Loucy (cell line): ENCODE results near the gene LYRM4.

Source experiments
- H2AFZ ChIP-seq: fragments of 200-600 bp; sonication (generic); 2 replicates; pipeline ENCODE4 v1.6.0; 2016; ENCODE audit warnings: antibody characterized with exemption, mild to moderate bottlenecking, low read length, moderate library complexity
- H3F3A ChIP-seq: fragments of 200-600 bp; 2 replicates; pipeline ENCODE4 v1.6.0; 2016; ENCODE audit warnings: antibody characterized with exemption, low read depth, mild to moderate bottlenecking
- H3K27me3 ChIP-seq: fragments of 200-600 bp; sonication (generic); 2 replicates; pipeline ENCODE4 v1.6.1; 2014; ENCODE audit warnings: low read length, mild to moderate bottlenecking; ENCODE audit not compliant: insufficient read depth, poor library complexity, severe bottlenecking
- H3K36me3 ChIP-seq: fragments of 200-600 bp; sonication (generic); 2 replicates; pipeline ENCODE4 v1.6.1; 2016; ENCODE audit warnings: low read length; ENCODE audit not compliant: insufficient read depth
- H3K4me1 ChIP-seq: fragments of 200-600 bp; sonication (generic); 2 replicates; pipeline ENCODE4 v1.5.1; 2014; ENCODE audit warnings: low read length, mild to moderate bottlenecking; ENCODE audit not compliant: insufficient read depth, poor library complexity, severe bottlenecking
- H3K4me2 ChIP-seq: fragments of 200-600 bp; sonication (generic); 2 replicates; pipeline ENCODE4 v1.6.0; 2014; ENCODE audit warnings: antibody characterized with exemption, low read length, low read depth, mild to moderate bottlenecking; ENCODE audit not compliant: poor library complexity, severe bottlenecking
- H3K4me3 ChIP-seq: fragments of 200-600 bp; sonication (generic); 2 replicates; pipeline ENCODE4 v1.5.1; 2014; ENCODE audit warnings: low read length, mild to moderate bottlenecking, mixed read lengths; ENCODE audit not compliant: poor library complexity, severe bottlenecking
- H3K79me2 ChIP-seq: fragments of 200-600 bp; sonication (generic); 2 replicates; pipeline ENCODE4 v1.6.1; 2014; ENCODE audit warnings: low read length; ENCODE audit not compliant: insufficient read depth
- H3K9ac ChIP-seq: fragments of 200-600 bp; sonication (generic); 2 replicates; pipeline ENCODE4 v1.6.0; 2014; ENCODE audit warnings: mild to moderate bottlenecking, low read depth, low read length, moderate library complexity; ENCODE audit not compliant: poor library complexity, severe bottlenecking
- H3K9me2 ChIP-seq: fragments of 200-600 bp; sonication (generic); replicated peaks from 2 replicates; pipeline ENCODE4 v1.6.1; 2016; ENCODE audit warnings: low read depth, low read length, mixed read lengths
- H3K9me3 ChIP-seq: fragments of 200-600 bp; sonication (generic); 2 replicates; pipeline ENCODE4 v1.6.1; 2014; ENCODE audit warnings: mild to moderate bottlenecking, antibody characterized with exemption, low read length, low read depth; ENCODE audit not compliant: insufficient read depth
- H4K20me1 ChIP-seq: fragments of 200-600 bp; sonication (generic); 2 replicates; pipeline ENCODE4 v1.6.0; 2014; ENCODE audit warnings: antibody characterized with exemption, low read length, mild to moderate bottlenecking; ENCODE audit not compliant: insufficient read depth, poor library complexity, severe bottlenecking
- CTCF ChIP-seq: fragments of 200-600 bp; sonication (generic); conservative IDR thresholded peaks from 2 replicates; pipeline ENCODE4 v1.5.1; 2014; ENCODE audit warnings: mild to moderate bottlenecking, antibody characterized with exemption, low read length
- EZH2phosphoT487 ChIP-seq: fragments of 200-600 bp; IDR thresholded peaks from 2 replicates; pipeline ENCODE4 v1.6.1; 2018; ENCODE audit warnings: antibody characterized with exemption, mild to moderate bottlenecking, moderate library complexity, borderline replicate concordance

LYRM4 gene

GRCh38 chr6:5223309-5223708 is 37.4 kb downstream of the LYRM4 start:
- Histone ChIP-seq H3K4me1 (no peaks in the 10 kb centered on the region), H3K4me2 (no peak overlapping the region), H3K27me3 (no peaks in the 10 kb centered on the region), H3K36me3 (no peaks in the 10 kb centered on the region), H2AFZ (no peak overlapping the region), H3F3A (no peaks in the 10 kb centered on the region), H3K9me3 (no peaks in the 10 kb centered on the region), H3K9ac (no peak overlapping the region), H3K9me2 (no peaks in the 10 kb centered on the region), H3K4me3 (no peak overlapping the region), H4K20me1 (no peaks in the 10 kb centered on the region), H3K79me2 (no peaks in the 10 kb centered on the region)
- no peak for TF ChIP-seq CTCF
- TF ChIP-seq EZH2phosphoT487 = no peak

GRCh38 chr6:5220443-5220842 is 40.3 kb downstream of the LYRM4 start:
- TF ChIP-seq CTCF = no peak
- H4K20me1 ChIP-seq = no peaks in the 10 kb centered on the region
- H3K9me3 ChIP-seq = no peaks in the 10 kb centered on the region
- no peak overlapping the region for H3K9ac ChIP-seq
- H3K4me3 ChIP-seq = no peak overlapping the region
- peaks cover 1% of the 10 kb centered on the region for H3K4me1 ChIP-seq
- H3F3A ChIP-seq = no peaks in the 10 kb centered on the region
- no peaks in the 10 kb centered on the region for H3K79me2 ChIP-seq
- H3K27me3 ChIP-seq = no peaks in the 10 kb centered on the region
- H3K9me2 ChIP-seq = no peaks in the 10 kb centered on the region
- no peak overlapping the region for H3K4me2 ChIP-seq
- no peaks in the 10 kb centered on the region; the same call in 1 of the 2 replicates for H3K36me3 ChIP-seq
- no peak overlapping the region for H2AFZ ChIP-seq

- Histone ChIP-seq H2AFZ (no peak overlapping the region), H4K20me1 (no peaks in the 10 kb centered on the region), H3F3A (no peaks in the 10 kb centered on the region), H3K9ac (no peak overlapping the region), H3K4me3 (no peak overlapping the region), H3K79me2 (no peaks in the 10 kb centered on the region), H3K27me3 (no peaks in the 10 kb centered on the region), H3K36me3 (no peaks in the 10 kb centered on the region; the same call in 1 of the 2 replicates), H3K4me1 (peaks cover 8% of the 10 kb centered on the region), H3K9me2 (no peaks in the 10 kb centered on the region), H3K9me3 (no peaks in the 10 kb centered on the region), H3K4me2 (no peak overlapping the region)
- no peak for TF ChIP-seq CTCF
- TF ChIP-seq EZH2phosphoT487 = no peak
Observed at GRCh38 chr6:5219011-5219691, 41.6 kb downstream of the LYRM4 start.
